Central memory CD8-positive, alpha-beta T cell (primary cell): Measurements from ENCODE around the gene KCNC2.

Experiments
- ATAC-seq: fragments of 150-1000 bp; cut with Tn5 transposase; replicated peaks from 2 replicates; pipeline ENCODE4 v1.10.0; 2022; ENCODE audit warnings: mild to moderate bottlenecking, moderate FRiP score, moderate number of reproducible peaks; ENCODE audit not compliant: poor library complexity, severe bottlenecking; ENCODE audit errors: extremely low read depth
- DNase-seq, 2 donors: peaks; one replicate each; pipeline ENCODE4 v3.0.0; 2021; ENCODE audit warnings: low spot score in 2 of 2
- H3K27ac Mint-ChIP-seq: one replicate; pipeline ENCODE4 v1.8.0; 2022; ENCODE audit warnings: low read depth, mild to moderate bottlenecking, moderate library complexity, mixed read lengths
- H3K27me3 Mint-ChIP-seq: one replicate; pipeline ENCODE4 v1.8.0; 2022; ENCODE audit warnings: mixed read lengths
- H3K36me3 Mint-ChIP-seq: one replicate; pipeline ENCODE4 v1.8.0; 2022; ENCODE audit warnings: mild to moderate bottlenecking, moderate library complexity, mixed read lengths; ENCODE audit not compliant: insufficient read depth
- H3K4me1 Mint-ChIP-seq: one replicate; pipeline ENCODE4 v1.8.0; 2022; ENCODE audit warnings: mixed read lengths
- H3K4me3 Mint-ChIP-seq: one replicate; pipeline ENCODE4 v1.8.0; 2022; ENCODE audit warnings: mild to moderate bottlenecking, moderate library complexity, mixed read lengths
- H3K9me3 Mint-ChIP-seq: one replicate; pipeline ENCODE4 v1.8.0; 2022; ENCODE audit warnings: mixed read lengths

Gene KCNC2

GRCh38 chr12:75087654-75088053 lies 122.0 kb downstream of the KCNC2 start:
- no peak overlapping the region for H3K4me3 Mint-ChIP-seq
- no peak overlapping the region for H3K27ac Mint-ChIP-seq
- no peak for DNase-seq
- no peaks in the 10 kb centered on the region for H3K27me3 Mint-ChIP-seq
- ATAC-seq = no peak
- H3K4me1 Mint-ChIP-seq = no peaks in the 10 kb centered on the region
- H3K36me3 Mint-ChIP-seq = no peaks in the 10 kb centered on the region
- H3K9me3 Mint-ChIP-seq = no peaks in the 10 kb centered on the region

- DNase-seq (no peak), ATAC-seq (no peak)
- Mint-ChIP-seq H3K27ac (no peak overlapping the region), H3K27me3 (no peaks in the 10 kb centered on the region), H3K4me1 (no peaks in the 10 kb centered on the region), H3K9me3 (no peaks in the 10 kb centered on the region), H3K4me3 (no peak overlapping the region), H3K36me3 (no peaks in the 10 kb centered on the region)
Measured at GRCh38 chr12:75086091-75087038, 123.3 kb downstream of the KCNC2 start.

- Mint-ChIP-seq H3K36me3 (no peaks in the 10 kb centered on the region), H3K27ac (no peak overlapping the region), H3K4me3 (no peak overlapping the region), H3K9me3 (peaks cover 5% of the 10 kb centered on the region), H3K27me3 (no peaks in the 10 kb centered on the region), H3K4me1 (no peaks in the 10 kb centered on the region)
- ATAC-seq = no peak
- no peak for DNase-seq
Measured at GRCh38 chr12:75081305-75081704, 128.3 kb downstream of the KCNC2 start.

- Mint-ChIP-seq H3K4me3 (no peak overlapping the region), H3K27me3 (no peaks in the 10 kb centered on the region), H3K27ac (no peak overlapping the region), H3K9me3 (peaks cover 5% of the 10 kb centered on the region), H3K36me3 (no peaks in the 10 kb centered on the region), H3K4me1 (no peaks in the 10 kb centered on the region)
- no peak for ATAC-seq
- DNase-seq = no peak
Measured at GRCh38 chr12:75080582-75080981, 129.1 kb downstream of the KCNC2 start.

GRCh38 chr12:75065482-75065881 lies 144.2 kb downstream of the KCNC2 start:
- H3K9me3 Mint-ChIP-seq = peaks cover 11% of the 10 kb centered on the region
- H3K27me3 Mint-ChIP-seq = no peaks in the 10 kb centered on the region
- no peak overlapping the region for H3K4me3 Mint-ChIP-seq
- no peaks in the 10 kb centered on the region for H3K4me1 Mint-ChIP-seq
- no peak overlapping the region for H3K27ac Mint-ChIP-seq
- H3K36me3 Mint-ChIP-seq = no peaks in the 10 kb centered on the region
- DNase-seq (no peak), ATAC-seq (no peak)

- Mint-ChIP-seq H3K27me3 (no peaks in the 10 kb centered on the region), H3K9me3 (no peaks in the 10 kb centered on the region), H3K4me1 (no peaks in the 10 kb centered on the region), H3K27ac (no peak overlapping the region), H3K4me3 (no peak overlapping the region), H3K36me3 (no peaks in the 10 kb centered on the region)
- no peak for ATAC-seq
- no peak for DNase-seq
Measured at GRCh38 chr12:75062691-75063090, 146.9 kb downstream of the KCNC2 start.

- DNase-seq (no peak), ATAC-seq (no peak)
- Mint-ChIP-seq H3K36me3 (no peaks in the 10 kb centered on the region), H3K27ac (no peak overlapping the region), H3K9me3 (no peaks in the 10 kb centered on the region), H3K4me3 (no peak overlapping the region), H3K4me1 (no peaks in the 10 kb centered on the region), H3K27me3 (no peaks in the 10 kb centered on the region)
Measured at GRCh38 chr12:75058228-75058627, 151.4 kb downstream of the KCNC2 start.

GRCh38 chr12:75048767-75049166 lies 160.9 kb downstream of the KCNC2 start:
- Mint-ChIP-seq H3K27ac (no peak overlapping the region), H3K27me3 (no peaks in the 10 kb centered on the region), H3K9me3 (peaks cover 7% of the 10 kb centered on the region), H3K4me3 (no peak overlapping the region), H3K36me3 (no peaks in the 10 kb centered on the region), H3K4me1 (no peaks in the 10 kb centered on the region)
- no peak for DNase-seq
- ATAC-seq = no peak

GRCh38 chr12:75047885-75048525 lies 161.6 kb downstream of the KCNC2 start:
- peaks cover 8% of the 10 kb centered on the region for H3K9me3 Mint-ChIP-seq
- H3K4me3 Mint-ChIP-seq = no peak overlapping the region
- H3K27ac Mint-ChIP-seq = no peak overlapping the region
- no peak for ATAC-seq
- H3K4me1 Mint-ChIP-seq = no peaks in the 10 kb centered on the region
- H3K27me3 Mint-ChIP-seq = no peaks in the 10 kb centered on the region
- H3K36me3 Mint-ChIP-seq = no peaks in the 10 kb centered on the region
- no peak for DNase-seq

- Mint-ChIP-seq H3K4me3 (no peak overlapping the region), H3K27me3 (no peaks in the 10 kb centered on the region), H3K27ac (no peak overlapping the region), H3K9me3 (peaks cover 9% of the 10 kb centered on the region), H3K36me3 (no peaks in the 10 kb centered on the region), H3K4me1 (no peaks in the 10 kb centered on the region)
- ATAC-seq (no peak), DNase-seq (no peak)
Measured at GRCh38 chr12:75042125-75042524, 167.5 kb downstream of the KCNC2 start.

GRCh38 chr12:75041472-75041871 lies 168.2 kb downstream of the KCNC2 start:
- no peak overlapping the region for H3K4me3 Mint-ChIP-seq
- H3K27ac Mint-ChIP-seq = no peak overlapping the region
- H3K27me3 Mint-ChIP-seq = no peaks in the 10 kb centered on the region
- DNase-seq = no peak
- peaks cover 9% of the 10 kb centered on the region for H3K9me3 Mint-ChIP-seq
- no peaks in the 10 kb centered on the region for H3K36me3 Mint-ChIP-seq
- H3K4me1 Mint-ChIP-seq = no peaks in the 10 kb centered on the region
- ATAC-seq = no peak

- H3K4me1 Mint-ChIP-seq = no peaks in the 10 kb centered on the region
- ATAC-seq (no peak), DNase-seq (no peak)
- H3K4me3 Mint-ChIP-seq = no peak overlapping the region
- no peak overlapping the region for H3K27ac Mint-ChIP-seq
- H3K9me3 Mint-ChIP-seq = peaks cover 25% of the 10 kb centered on the region
- H3K36me3 Mint-ChIP-seq = no peaks in the 10 kb centered on the region
- no peaks in the 10 kb centered on the region for H3K27me3 Mint-ChIP-seq
Measured at GRCh38 chr12:75020068-75020557, 189.5 kb downstream of the KCNC2 start.

GRCh38 chr12:75011120-75011519 lies 198.5 kb downstream of the KCNC2 start:
- H3K27me3 Mint-ChIP-seq = no peaks in the 10 kb centered on the region
- H3K4me3 Mint-ChIP-seq = no peak overlapping the region
- DNase-seq (no peak), ATAC-seq (no peak)
- H3K4me1 Mint-ChIP-seq = no peaks in the 10 kb centered on the region
- peaks cover 6% of the 10 kb centered on the region for H3K9me3 Mint-ChIP-seq
- no peaks in the 10 kb centered on the region for H3K36me3 Mint-ChIP-seq
- no peak overlapping the region for H3K27ac Mint-ChIP-seq
